Measurements from ENCODE around the gene LRTM1.

DNA sequence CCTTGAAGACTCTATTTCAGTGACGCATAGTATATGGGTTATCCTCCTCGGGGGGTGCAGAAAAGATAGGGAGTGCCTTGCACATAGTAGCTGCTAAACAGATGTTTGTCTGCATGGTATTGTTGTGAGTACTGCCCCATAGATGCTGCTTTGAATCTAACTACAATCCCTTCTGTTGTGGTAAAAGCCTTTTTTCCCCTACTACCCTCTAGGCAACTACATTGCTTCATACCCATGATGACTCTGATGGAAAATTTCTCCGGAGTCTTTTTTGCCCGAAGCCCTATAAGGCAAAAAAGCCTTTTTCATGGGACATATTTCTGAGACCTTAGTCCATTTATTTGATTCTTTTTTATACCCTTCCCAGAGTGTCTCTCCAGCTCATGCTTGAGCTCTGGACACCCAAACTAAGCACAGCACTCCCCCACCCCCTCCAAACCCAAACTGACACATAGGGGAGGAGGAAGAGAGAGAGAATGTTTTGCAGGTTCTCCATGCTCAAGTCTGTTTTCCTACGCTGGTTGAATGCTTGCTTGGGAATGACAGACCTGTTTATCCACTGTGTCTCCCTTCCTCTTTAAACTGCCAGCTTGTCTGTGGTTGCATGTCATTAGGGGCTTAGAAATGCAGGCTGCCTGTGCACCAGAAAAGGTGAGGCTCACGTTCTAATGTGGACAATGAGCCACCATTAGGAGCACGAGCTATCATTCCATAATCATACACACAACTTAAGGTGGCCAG, 52.9 kb downstream of the LRTM1 start:
- TF ChIP-seq, protein P1, sequence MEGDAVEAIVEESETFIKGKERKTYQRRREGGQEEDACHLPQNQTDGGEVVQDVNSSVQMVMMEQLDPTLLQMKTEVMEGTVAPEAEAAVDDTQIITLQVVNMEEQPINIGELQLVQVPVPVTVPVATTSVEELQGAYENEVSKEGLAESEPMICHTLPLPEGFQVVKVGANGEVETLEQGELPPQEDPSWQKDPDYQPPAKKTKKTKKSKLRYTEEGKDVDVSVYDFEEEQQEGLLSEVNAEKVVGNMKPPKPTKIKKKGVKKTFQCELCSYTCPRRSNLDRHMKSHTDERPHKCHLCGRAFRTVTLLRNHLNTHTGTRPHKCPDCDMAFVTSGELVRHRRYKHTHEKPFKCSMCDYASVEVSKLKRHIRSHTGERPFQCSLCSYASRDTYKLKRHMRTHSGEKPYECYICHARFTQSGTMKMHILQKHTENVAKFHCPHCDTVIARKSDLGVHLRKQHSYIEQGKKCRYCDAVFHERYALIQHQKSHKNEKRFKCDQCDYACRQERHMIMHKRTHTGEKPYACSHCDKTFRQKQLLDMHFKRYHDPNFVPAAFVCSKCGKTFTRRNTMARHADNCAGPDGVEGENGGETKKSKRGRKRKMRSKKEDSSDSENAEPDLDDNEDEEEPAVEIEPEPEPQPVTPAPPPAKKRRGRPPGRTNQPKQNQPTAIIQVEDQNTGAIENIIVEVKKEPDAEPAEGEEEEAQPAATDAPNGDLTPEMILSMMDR (conservative IDR thresholded peaks at IDR 0.05 in 1 of 2, IDR thresholded peaks at IDR 0.05 in 1 of 2; ENCODE audit: extremely low read depth in 1 of 2, insufficient read depth in 1 of 2, low read depth in 1 of 2, low read length in 2 of 2) = no peak
- no peak for TF ChIP-seq EZH2 (IDR thresholded peaks at IDR 0.05; ENCODE audit: borderline replicate concordance, low read length)

Measured in mammary epithelial cell (primary cell).